Measurements from ENCODE around the gene ZNF548. TPM values are rescaled to one million over a fixed set of nuclear protein-coding genes. Genes with fewer than 3 reads are reported as not detected.

ZNF548 gene
- total RNA-seq, 1 experiment from 2014 or later, result 13.0 TPM

- peak within 1 kb of the TSS; percentile 93 for H3K4me2 ChIP-seq (ENCODE audit: insufficient read depth, insufficient read length, low read length)
- peak; percentile 100 for DNase-seq
- H3T11ph ChIP-seq (ENCODE audit: low read length), result peak within 1 kb of the TSS; percentile 4
- H3K18ac ChIP-seq (ENCODE audit: insufficient read length, low read depth, low read length), result peak within 1 kb of the TSS; percentile 50
- peak within 1 kb of the TSS; percentile 47 for H3K27ac ChIP-seq (ENCODE audit: insufficient read length, low read depth, low read length)
- no peak within 1 kb of the TSS for H2AK5ac ChIP-seq (ENCODE audit: insufficient read length, low read length)
- Mint-ChIP-seq H3K36me3 (ENCODE audit: insufficient read depth in 1 of 3, low read depth in 3 of 3) (peaks cover 3 to 10% (median 3%) of the 10 kb centered on the region in 3 experiments; a peak in 4 of 7 replicates), H3K27me3 (ENCODE audit: low read depth) (no peaks in the 10 kb centered on the region), H3K27ac (peak within 1 kb of the TSS; percentile 96 to 98 (median 97); a peak in 6 of 7 replicates), H3K4me3 (peak within 1 kb of the TSS; percentile 88 to 92), H3K4me1 (peaks cover 9 to 11% of the 10 kb centered on the region in 2 experiments), H3K9me3 (no peaks in the 10 kb centered on the region)
- H2BK20ac ChIP-seq (ENCODE audit: low read depth, low read length, poor library complexity, severe bottlenecking), result no peak within 1 kb of the TSS
- no peaks in the 10 kb centered on the region for H3K4me1 ChIP-seq (ENCODE audit: insufficient read depth, low read length)
- H2BK12ac ChIP-seq (ENCODE audit: insufficient read length, low read depth, low read length), result no peak within 1 kb of the TSS
- H3K27me3 ChIP-seq (ENCODE audit: insufficient read depth, low read length), result no peaks in the 10 kb centered on the region
- H3K56ac ChIP-seq (ENCODE audit: insufficient read length, low read depth, low read length), result no peak within 1 kb of the TSS
- no peak within 1 kb of the TSS for H4K8ac ChIP-seq (replicated peaks; ENCODE audit: insufficient read length, low read depth, low read length)
- H2BK120ac ChIP-seq (ENCODE audit: low read depth, low read length, poor library complexity, severe bottlenecking), result no peak within 1 kb of the TSS
- no peak within 1 kb of the TSS for H2BK15ac ChIP-seq (ENCODE audit: low read depth, low read length)
- no peak within 1 kb of the TSS for H3K23ac ChIP-seq (ENCODE audit: insufficient read length, low read depth, low read length)
- H3K4ac ChIP-seq (ENCODE audit: low read depth, low read length), result no peak within 1 kb of the TSS
- H3K14ac ChIP-seq (ENCODE audit: insufficient read depth, low read length), result peak within 1 kb of the TSS; percentile 28; the same call in 1 of the 2 replicates
- H3K23me2 ChIP-seq (ENCODE audit: insufficient read length, low read depth, low read length, poor library complexity, severe bottlenecking), result peaks cover 5% of the 10 kb centered on the region
- no CpG with 5 or more reads among the region's 47 CpGs for WGBS (ENCODE audit: extremely low coverage, insufficient read length, low lambda C conversion rate)
- H2BK5ac ChIP-seq (ENCODE audit: insufficient read length, low read length), result no peak within 1 kb of the TSS
- H4K20me1 ChIP-seq (ENCODE audit: control insufficient read depth, insufficient read depth, insufficient read length), result no peaks in the 10 kb centered on the region
- TF ChIP-seq, protein P1, sequence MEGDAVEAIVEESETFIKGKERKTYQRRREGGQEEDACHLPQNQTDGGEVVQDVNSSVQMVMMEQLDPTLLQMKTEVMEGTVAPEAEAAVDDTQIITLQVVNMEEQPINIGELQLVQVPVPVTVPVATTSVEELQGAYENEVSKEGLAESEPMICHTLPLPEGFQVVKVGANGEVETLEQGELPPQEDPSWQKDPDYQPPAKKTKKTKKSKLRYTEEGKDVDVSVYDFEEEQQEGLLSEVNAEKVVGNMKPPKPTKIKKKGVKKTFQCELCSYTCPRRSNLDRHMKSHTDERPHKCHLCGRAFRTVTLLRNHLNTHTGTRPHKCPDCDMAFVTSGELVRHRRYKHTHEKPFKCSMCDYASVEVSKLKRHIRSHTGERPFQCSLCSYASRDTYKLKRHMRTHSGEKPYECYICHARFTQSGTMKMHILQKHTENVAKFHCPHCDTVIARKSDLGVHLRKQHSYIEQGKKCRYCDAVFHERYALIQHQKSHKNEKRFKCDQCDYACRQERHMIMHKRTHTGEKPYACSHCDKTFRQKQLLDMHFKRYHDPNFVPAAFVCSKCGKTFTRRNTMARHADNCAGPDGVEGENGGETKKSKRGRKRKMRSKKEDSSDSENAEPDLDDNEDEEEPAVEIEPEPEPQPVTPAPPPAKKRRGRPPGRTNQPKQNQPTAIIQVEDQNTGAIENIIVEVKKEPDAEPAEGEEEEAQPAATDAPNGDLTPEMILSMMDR (conservative IDR thresholded peaks at IDR 0.05), result no peak
- H3K79me2 ChIP-seq (ENCODE audit: insufficient read depth, low read length), result peaks cover 4% of the 10 kb centered on the region; the same call in 1 of the 2 replicates
- no peak within 1 kb of the TSS for H2AFZ ChIP-seq (ENCODE audit: low read length)
- no peak within 1 kb of the TSS for H4K5ac ChIP-seq (ENCODE audit: insufficient read length, low read depth, low read length)
- no peaks in the 10 kb centered on the region for H3K79me1 ChIP-seq (ENCODE audit: insufficient read depth, low read depth, low read length, poor library complexity, severe bottlenecking)
- peak within 1 kb of the TSS; percentile 65 for H3K9ac ChIP-seq (ENCODE audit: extremely low read depth, insufficient read length, low read length)
- H4K91ac ChIP-seq (ENCODE audit: insufficient read length, low read depth, low read length), result no peak within 1 kb of the TSS
- H3K9me3 ChIP-seq (ENCODE audit: control insufficient read depth, low read depth, low read length), result no peaks in the 10 kb centered on the region
Observed at GRCh38 chr19:57362997-57363687, 26.5 kb upstream of the ZNF548 start, which contains the start of the genes TRAPPC2B and ZNF547. Gene TRAPPC2B (plus strand): TSS chr19:57363551. CDS start chr19:57364834, 1,283 bp downstream. Gene ZNF547 (plus strand): TSS chr19:57363551. CDS start chr19:57368556, 5,005 bp downstream.
